ENCODE data around the gene SND1.

GRCh38 chr7:127900732-127901685 lies 249.0 kb downstream of the SND1 start:
- no peak for TF ChIP-seq CTCF (IDR thresholded peaks at IDR 0.05)
- no peak for TF ChIP-seq POLR2A (IDR thresholded peaks at IDR 0.05)

Data from esophagus squamous epithelium (tissue), 4 donors.